ENCODE measurements around the gene ATP1B2. TPM values are rescaled to one million over a fixed set of nuclear protein-coding genes. Genes with fewer than 3 reads are reported as not detected.

The ATP1B2 gene
- total RNA-seq, 1 experiment from 2014 or later: 1.6 TPM

DNA sequence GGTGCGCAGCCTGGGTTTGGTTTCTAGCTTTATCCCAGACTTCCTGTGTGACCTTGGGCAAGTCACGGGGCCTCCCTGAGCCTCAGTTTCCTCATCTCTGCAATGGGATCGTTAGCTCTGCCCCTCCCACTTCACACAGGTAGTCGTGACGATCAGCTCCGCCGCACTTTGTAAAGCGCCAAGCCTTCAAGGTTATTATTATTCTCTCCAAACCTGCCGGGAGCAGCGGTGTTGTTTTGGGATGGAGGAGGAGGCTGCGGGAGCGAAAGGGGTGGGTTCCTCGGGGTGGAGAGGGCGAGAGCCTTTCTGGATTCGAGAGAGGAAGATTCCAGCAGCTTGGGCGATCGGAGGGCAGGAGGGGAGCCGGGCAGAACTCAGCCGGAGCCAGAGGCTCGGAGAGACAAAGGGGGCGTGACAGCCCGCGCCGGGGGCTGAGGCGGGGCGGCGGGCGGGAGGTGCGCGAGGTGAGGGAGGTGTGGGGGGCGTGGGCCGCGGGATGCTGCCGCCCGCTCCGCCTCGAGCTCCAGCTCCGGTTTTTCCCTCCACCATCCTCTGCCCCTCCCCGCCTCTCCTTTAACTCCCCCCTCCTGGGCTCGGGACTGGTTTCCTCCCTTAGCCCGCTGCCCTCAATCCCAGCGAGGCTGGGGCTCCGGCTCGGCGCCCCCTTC lies 54.0 kb downstream of the ATP1B2 start, which contains the start of gene EFNB3:
TSS of gene EFNB3 (plus strand) at position 602 of the 668 bp plus-strand sequence. CDS start 397 bp downstream, outside the sequence.
- H3K27me3 ChIP-seq (ENCODE audit: control insufficient read depth, insufficient read depth, low read length): peaks cover 31% of the 10 kb centered on the region
- DNase-seq: peak; percentile 95

DNA sequence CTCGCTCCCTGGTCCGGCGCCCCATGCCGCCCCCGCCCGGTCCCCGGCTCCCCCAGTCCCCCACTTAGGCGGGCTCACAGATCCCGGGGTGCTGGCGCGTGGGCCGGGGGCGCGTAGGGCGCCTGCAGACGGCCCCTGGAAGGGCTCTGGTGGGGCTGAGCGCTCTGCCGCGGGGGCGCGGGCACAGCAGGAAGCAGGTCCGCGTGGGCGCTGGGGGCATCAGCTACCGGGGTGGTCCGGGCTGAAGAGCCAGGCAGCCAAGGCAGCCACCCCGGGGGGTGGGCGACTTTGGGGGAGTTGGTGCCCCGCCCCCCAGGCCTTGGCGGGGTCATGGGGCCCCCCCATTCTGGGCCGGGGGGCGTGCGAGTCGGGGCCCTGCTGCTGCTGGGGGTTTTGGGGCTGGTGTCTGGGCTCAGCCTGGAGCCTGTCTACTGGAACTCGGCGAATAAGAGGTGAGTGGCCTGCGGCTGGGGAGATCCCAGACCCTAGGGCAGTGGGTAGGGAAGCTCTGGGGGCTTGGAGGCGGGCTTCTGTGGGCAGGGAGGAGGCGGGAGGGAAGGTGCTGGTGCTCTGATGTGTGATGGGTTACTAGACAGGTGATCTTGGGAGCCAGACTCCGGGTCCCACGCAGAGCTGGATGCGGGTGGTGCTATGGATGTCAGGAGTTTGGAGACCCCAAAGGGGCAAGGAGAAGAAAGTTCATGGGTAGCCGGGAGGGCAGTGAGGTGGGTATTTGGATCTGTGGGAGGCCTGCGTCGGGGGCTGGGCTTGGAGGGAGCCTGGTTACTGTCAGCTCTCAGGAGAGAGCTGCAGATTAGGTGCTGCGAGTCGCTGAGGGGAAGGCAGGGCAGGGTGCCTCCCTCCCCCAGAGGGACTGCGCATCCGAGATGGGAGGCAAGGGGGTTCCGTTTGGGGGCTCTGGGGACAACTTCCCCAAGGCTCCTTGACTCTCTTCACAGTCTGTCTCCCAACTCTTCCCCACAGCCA lies 54.8 kb downstream of the ATP1B2 start:
- DNase-seq: peak; percentile 78
- peak overlapping the region; percentile 65 for H3K4me3 ChIP-seq (ENCODE audit: insufficient read depth, low read depth, low read length)
- H3K27me3 ChIP-seq (ENCODE audit: control insufficient read depth, insufficient read depth, low read length): peaks cover 31% of the 10 kb centered on the region
- peaks cover 1% of the 10 kb centered on the region for H3K36me3 ChIP-seq (replicated peaks; ENCODE audit: control insufficient read depth, insufficient read depth, low read length)

More for the DNA sequence above, 54.0 kb downstream of the ATP1B2 start, which contains the start of gene EFNB3:
- H3K36me3 ChIP-seq (replicated peaks; ENCODE audit: control insufficient read depth, insufficient read depth, low read length): peaks cover 1% of the 10 kb centered on the region
- peak within 1 kb of the TSS; percentile 65 for H3K4me3 ChIP-seq (ENCODE audit: insufficient read depth, low read depth, low read length)

DNA sequence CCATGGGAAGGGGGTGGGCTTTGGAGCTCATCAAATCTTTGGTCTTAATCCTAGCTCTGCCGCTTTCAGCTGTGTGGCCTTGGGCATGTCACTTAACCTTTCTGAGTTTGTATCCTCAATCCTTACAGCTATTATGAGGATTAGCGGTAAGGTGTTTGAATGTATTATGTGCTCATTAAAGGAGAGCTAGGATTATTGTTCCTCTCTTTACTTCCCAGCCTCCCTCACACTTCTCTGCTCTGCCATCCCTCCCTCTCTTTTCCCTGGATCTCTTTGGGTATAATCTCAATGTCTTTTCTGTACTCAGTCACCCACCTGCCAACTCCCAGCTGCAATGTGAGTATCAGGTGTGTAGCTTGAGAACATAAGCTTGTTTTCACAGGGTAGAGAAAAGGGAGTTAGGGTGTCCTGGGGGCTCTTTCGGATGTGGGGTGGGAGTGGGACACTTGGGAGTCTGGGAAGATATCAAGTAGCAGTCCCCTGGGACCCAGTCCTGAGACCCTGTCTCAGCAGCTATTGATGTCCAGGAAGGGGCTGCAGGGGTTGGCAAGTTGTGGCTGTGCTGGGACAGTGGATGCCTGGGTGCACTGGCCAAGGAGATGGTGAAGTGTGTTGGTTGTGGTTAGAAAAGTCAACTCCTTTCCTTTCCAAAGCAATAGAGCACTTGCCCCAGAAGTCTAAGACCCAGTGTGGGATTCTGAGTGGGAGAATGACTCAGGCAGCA lies 56.1 kb downstream of the ATP1B2 start:
- no peak overlapping the region for H3K4me3 ChIP-seq (ENCODE audit: insufficient read depth, low read depth, low read length)
- peaks cover 33% of the 10 kb centered on the region for H3K27me3 ChIP-seq (ENCODE audit: control insufficient read depth, insufficient read depth, low read length)
- H3K36me3 ChIP-seq (replicated peaks; ENCODE audit: control insufficient read depth, insufficient read depth, low read length): peaks cover under 1% of the 10 kb centered on the region
- DNase-seq: no peak

Other genes starting within 250 kb of the ATP1B2 start
- 280 and 385 TPM in 2 replicates for gene TMEM256, start 246.8 kb upstream of the ATP1B2 start, total RNA-seq (2014; rRNA removed; shearing (Covaris generic))
- gene NLGN2, start 243.1 kb upstream of the ATP1B2 start, total RNA-seq (2014; rRNA removed; shearing (Covaris generic)): 11.6 and 15.7 TPM in 2 replicates
- gene SPEM1, start 230.6 kb upstream of the ATP1B2 start, total RNA-seq (2014; rRNA removed; shearing (Covaris generic)): not detected in 2 replicates
- not detected in 2 replicates for gene SPEM2, start 225.3 kb upstream of the ATP1B2 start, total RNA-seq (2014; rRNA removed; shearing (Covaris generic))
- gene SPEM3, start 222.1 kb upstream of the ATP1B2 start, total RNA-seq (2014; rRNA removed; shearing (Covaris generic)): not detected in 2 replicates
- gene TMEM102, start 215.5 kb upstream of the ATP1B2 start, total RNA-seq (2014; rRNA removed; shearing (Covaris generic)): 14.5 and 15.8 TPM in 2 replicates
- 12.5 and 20.7 TPM in 2 replicates for gene FGF11, start 211.4 kb upstream of the ATP1B2 start, total RNA-seq (2014; rRNA removed; shearing (Covaris generic))
- gene CHRNB1, start 205.9 kb upstream of the ATP1B2 start, total RNA-seq (2014; rRNA removed; shearing (Covaris generic)): 6.6 and 6.8 TPM in 2 replicates
- 9.0 and 10.4 TPM in 2 replicates for gene ZBTB4, start 171.3 kb upstream of the ATP1B2 start, total RNA-seq (2014; rRNA removed; shearing (Covaris generic))
- gene SLC35G6, start 169.5 kb upstream of the ATP1B2 start, total RNA-seq (2014; rRNA removed; shearing (Covaris generic)): not detected in 2 replicates
- gene POLR2A, start 166.6 kb upstream of the ATP1B2 start, total RNA-seq (2014; rRNA removed; shearing (Covaris generic)): 46.1 and 48.6 TPM in 2 replicates
- 6.2 and 9.6 TPM in 2 replicates for gene TNFSF12, start 101.9 kb upstream of the ATP1B2 start, total RNA-seq (2014; rRNA removed; shearing (Covaris generic))
- gene TNFSF13, start 92.2 kb upstream of the ATP1B2 start, total RNA-seq (2014; rRNA removed; shearing (Covaris generic)): 0.94 and 1.7 TPM in 2 replicates
- gene SENP3, start 89.0 kb upstream of the ATP1B2 start, total RNA-seq (2014; rRNA removed; shearing (Covaris generic)): 137 and 203 TPM in 2 replicates
- gene CD68, start 71.3 kb upstream of the ATP1B2 start, total RNA-seq (2014; rRNA removed; shearing (Covaris generic)): 0.22 and 0.55 TPM in 2 replicates
- 111 and 146 TPM in 2 replicates for gene MPDU1, start 67.1 kb upstream of the ATP1B2 start, total RNA-seq (2014; rRNA removed; shearing (Covaris generic))
- gene SOX15, start 60.8 kb upstream of the ATP1B2 start, total RNA-seq (2014; rRNA removed; shearing (Covaris generic)): 33.8 and 44.0 TPM in 2 replicates
- gene FXR2, start 36.0 kb upstream of the ATP1B2 start, total RNA-seq (2014; rRNA removed; shearing (Covaris generic)): 49.0 and 52.0 TPM in 2 replicates
- 45.5 and 55.8 TPM in 2 replicates for gene SAT2, start 23.1 kb upstream of the ATP1B2 start, total RNA-seq (2014; rRNA removed; shearing (Covaris generic))
- 0.35 and 1.5 TPM in 2 replicates for gene SHBG, start 20.8 kb upstream of the ATP1B2 start, total RNA-seq (2014; rRNA removed; shearing (Covaris generic))
- 97.5 and 99.4 TPM in 2 replicates for gene TP53, start 36.6 kb downstream of the ATP1B2 start, total RNA-seq (2014; rRNA removed; shearing (Covaris generic))
- 32.9 and 41.3 TPM in 2 replicates for gene WRAP53, start 37.6 kb downstream of the ATP1B2 start, total RNA-seq (2014; rRNA removed; shearing (Covaris generic))
- 6.0 and 6.4 TPM in 2 replicates for gene EFNB3, start 54.3 kb downstream of the ATP1B2 start, total RNA-seq (2014; rRNA removed; shearing (Covaris generic))
- 0.11 and 0.24 TPM in 2 replicates for gene DNAH2, start 66.8 kb downstream of the ATP1B2 start, total RNA-seq (2014; rRNA removed; shearing (Covaris generic))
- 1.1 and 1.6 TPM in 2 replicates for gene KDM6B, start 183.3 kb downstream of the ATP1B2 start, total RNA-seq (2014; rRNA removed; shearing (Covaris generic))
- 7.2 and 27.0 TPM in 2 replicates for gene TMEM88, start 204.1 kb downstream of the ATP1B2 start, total RNA-seq (2014; rRNA removed; shearing (Covaris generic))
- gene NAA38, start 206.6 kb downstream of the ATP1B2 start, total RNA-seq (2014; rRNA removed; shearing (Covaris generic)): 59.0 and 81.9 TPM in 2 replicates
- gene CYB5D1, start 207.1 kb downstream of the ATP1B2 start, total RNA-seq (2014; rRNA removed; shearing (Covaris generic)): 10.2 and 10.3 TPM in 2 replicates
- gene CHD3, start 237.9 kb downstream of the ATP1B2 start, total RNA-seq (2014; rRNA removed; shearing (Covaris generic)): 30.1 TPM in 2 replicates